Raji (cell line): ENCODE data around the gene SART3.
A peak's percentile ranks its signal among the peaks of the same experiment; 100 is the strongest.

Experiments used
- POLR2A ChIP-seq: IDR thresholded peaks from 2 replicates; pipeline ENCODE4 v1.6.1; 2011; ENCODE audit warnings: low read depth, low read length, control low read depth; ENCODE audit not compliant: insufficient read depth

The SART3 gene

GRCh38 chr12:108531929-108532848 lies 28.8 kb downstream of the SART3 start:
- TF ChIP-seq POLR2A = no peak

GRCh38 chr12:108530161-108530560 lies 30.8 kb downstream of the SART3 start:
- no peak for TF ChIP-seq POLR2A

GRCh38 chr12:108527166-108527496 lies 33.8 kb downstream of the SART3 start:
- TF ChIP-seq POLR2A = no peak

DNA sequence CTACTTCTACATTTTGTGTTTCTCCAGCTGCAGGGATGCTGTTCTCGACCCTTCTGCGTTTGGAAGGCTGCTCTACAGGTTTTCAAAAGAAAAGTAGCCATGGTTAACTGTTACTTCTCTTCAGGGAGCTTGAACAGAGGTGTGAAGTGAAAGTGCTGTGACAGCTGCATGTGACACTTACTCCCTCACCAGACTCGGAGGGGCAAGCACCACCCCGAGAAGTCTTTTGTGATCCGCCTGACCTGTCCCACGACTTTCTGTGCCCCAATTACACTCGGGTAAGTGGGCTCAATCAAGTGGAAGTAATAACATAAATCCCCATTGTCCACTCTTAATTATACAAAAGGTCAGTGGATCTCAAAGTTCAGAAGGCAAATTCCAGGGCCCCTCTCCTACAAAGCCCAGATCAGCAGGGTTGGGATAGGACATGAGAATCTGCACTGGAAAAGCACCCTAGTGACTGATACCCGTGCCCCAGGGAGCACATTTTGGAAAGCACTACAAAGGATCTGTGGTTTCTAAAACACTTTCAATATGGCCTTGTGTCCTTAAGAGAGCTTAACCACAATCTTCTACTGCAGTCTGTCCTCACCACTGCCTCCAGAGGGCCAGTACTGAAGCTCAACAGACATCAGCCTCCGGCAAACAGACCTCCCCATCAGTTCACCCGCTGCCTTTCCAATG lies 34.3 kb downstream of the SART3 start:
- no peak for TF ChIP-seq POLR2A

GRCh38 chr12:108525681-108526080 lies 35.3 kb downstream of the SART3 start:
- TF ChIP-seq POLR2A = no peak

DNA sequence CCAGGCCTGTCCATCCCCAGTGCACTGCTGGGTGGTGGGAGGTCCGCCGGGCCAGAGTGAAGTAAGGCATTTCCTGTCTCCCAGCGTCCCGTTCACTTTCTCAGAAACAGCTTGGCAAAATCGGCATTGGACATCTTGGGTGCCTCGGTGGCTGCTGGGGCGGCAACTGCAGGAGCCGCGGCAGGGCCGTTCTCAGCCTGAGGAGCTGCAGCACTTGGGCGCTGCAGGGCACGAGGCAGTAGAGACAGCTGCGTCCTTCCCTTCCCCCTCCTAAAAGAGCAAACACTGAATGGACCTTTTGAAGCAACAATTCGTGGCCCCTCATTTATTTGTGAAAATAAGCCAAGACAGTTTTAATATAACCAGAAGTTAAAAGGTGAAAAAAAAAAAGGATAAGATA lies 37.6 kb downstream of the SART3 start:
- no peak for TF ChIP-seq POLR2A

- TF ChIP-seq POLR2A = no peak
These were observed 41.4 kb downstream of the SART3 start for GRCh38 chr12:108519558-108519957.

GRCh38 chr12:108518716-108519496 lies 42.1 kb downstream of the SART3 start:
- TF ChIP-seq POLR2A = no peak

GRCh38 chr12:108518101-108518715 lies 42.8 kb downstream of the SART3 start:
- TF ChIP-seq POLR2A = no peak

- no peak for TF ChIP-seq POLR2A
These were observed 43.5 kb downstream of the SART3 start for GRCh38 chr12:108517288-108518100.

DNA sequence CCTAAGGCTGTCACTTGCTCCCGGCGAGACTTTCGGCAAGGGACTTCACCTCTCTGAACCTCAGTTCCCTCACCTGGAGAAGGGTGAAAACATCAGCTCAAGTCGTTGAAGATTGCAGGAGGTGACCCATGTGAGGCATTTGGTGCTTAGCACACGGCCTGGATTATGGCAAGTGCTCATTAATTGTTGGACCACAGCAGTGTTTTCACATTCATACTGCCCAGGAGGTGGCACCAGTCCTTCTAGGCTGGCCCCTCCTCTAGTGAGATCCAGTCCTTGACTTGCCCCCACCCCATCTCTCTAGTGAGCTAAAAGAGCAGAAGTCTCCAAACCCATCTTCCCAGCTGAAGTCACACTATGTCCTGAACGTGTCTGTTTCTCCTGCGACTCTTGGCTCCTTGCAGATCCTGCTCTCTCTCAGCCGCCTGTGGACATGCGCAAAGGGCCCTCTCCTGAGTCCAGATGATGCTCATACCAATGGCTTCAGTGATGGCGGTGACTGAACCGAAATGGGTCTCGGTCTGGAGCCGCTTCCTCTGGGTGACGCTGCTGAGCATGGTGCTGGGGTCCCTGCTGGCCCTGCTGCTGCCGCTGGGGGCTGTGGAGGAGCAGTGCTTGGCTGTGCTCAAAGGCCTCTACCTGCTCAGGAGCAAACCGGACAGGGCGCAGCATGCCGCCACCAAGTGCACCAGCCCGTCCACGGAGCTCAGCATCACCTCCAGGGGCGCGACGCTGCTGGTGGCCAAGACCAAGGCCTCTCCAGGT lies 44.3 kb downstream of the SART3 start:
- no peak for TF ChIP-seq POLR2A

DNA sequence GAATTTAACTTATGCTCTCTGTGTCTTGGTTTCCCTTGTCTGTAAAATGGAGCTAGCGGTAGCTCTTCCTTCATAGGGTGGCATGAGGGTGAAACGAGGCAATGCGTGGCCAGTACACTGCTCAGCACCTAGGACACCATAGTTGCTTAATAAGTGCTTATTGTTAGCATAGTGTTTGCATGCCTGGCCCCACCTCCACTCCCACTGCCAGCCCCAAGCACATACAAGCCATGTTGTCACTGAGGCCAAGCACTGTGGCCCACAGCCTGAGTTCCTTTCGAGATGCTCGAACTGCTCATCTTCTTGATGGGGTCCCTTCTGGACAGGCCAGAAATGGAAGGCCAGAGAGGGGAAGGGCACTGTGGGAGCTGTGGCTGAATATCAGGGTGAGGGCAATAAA lies 45.1 kb downstream of the SART3 start:
- TF ChIP-seq POLR2A = 0 out of 2 replicates have a peak, but pooled peaks have one; percentile 39

- peak; percentile 75 for TF ChIP-seq POLR2A
These were observed 45.8 kb downstream of the SART3 start, which contains the start of gene FICD for GRCh38 chr12:108514973-108515814. FICD (plus strand) TSS chr12:108515277; CDS start chr12:108516973, 1,696 bp downstream.
